Measurements from ENCODE around the gene WDR18.
"Not testable (repeated sequence)": the region's sequence is repeated elsewhere in the genome, so short reads cannot be mapped to it uniquely, and the experiment has no call there.

Gene WDR18

DNA sequence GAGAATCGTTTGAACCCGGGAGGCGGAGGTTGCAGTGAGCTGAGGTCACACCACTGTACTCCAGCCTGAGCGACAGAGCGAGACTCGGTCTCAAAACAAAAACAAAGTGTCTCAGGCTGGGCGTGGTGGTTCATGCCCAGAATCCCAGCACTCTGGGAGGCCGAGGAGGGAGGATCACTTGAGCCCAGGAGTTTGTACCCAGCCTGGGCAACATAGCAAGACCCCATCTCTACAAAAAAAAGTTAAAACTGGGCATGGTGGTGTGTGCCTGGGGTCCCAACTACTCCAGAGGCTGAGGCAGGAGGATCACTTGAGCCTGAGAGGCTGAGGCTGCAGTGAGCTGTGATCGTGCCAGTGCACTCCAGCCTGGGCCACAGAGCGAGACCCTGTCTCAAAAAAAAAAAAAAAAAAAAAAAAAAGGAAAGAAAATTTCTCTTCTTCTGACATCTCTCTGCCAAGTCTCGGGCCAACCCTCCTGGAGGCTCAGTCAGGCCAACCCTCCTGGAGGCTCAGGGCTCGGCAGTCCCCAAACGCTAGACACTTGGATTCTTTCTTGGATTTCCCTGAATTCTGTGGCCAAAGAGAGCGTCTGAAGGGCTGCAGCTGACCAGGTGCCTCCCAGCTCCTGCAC is 32.0 kb upstream of the WDR18 start:
- no peak for DNase-seq

DNA sequence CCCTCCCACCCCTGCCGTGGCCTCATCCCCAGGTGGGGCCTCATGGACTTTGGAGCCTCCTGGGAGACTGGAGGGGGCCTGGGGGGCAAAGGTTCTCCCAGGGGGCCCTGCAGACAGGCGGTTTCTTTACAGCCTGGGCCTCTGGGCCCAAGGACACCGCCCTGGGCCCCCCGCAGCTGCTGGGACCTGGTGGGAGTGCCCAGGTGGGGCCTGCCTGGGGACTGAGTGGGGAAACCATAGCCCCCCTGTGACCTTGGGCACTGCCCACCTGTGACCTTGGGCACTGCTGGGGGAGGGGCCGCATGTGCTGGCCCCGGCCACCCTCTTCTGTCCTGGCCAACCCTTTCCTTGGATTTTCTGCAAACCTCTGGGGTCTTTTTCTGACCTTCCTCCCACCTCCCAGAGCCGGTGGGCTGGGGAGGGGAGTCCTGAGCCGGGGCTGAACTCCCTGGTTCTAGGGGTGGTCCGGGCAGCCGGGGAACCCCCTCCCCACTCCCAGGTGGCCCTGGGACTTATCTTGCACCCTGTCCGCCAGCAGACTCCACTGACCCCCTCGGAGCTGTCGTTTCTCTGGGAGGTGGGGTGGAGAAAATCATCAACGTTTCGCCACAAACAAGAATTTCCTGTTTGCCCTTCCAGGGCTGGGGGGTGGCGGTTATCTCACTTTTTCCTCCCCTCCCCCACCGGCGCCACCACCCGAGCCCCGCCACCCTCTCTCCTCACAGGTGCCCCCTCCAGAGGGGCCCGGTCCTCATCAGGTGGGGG is 31.3 kb upstream of the WDR18 start:
- peak; percentile 22 for DNase-seq

DNA sequence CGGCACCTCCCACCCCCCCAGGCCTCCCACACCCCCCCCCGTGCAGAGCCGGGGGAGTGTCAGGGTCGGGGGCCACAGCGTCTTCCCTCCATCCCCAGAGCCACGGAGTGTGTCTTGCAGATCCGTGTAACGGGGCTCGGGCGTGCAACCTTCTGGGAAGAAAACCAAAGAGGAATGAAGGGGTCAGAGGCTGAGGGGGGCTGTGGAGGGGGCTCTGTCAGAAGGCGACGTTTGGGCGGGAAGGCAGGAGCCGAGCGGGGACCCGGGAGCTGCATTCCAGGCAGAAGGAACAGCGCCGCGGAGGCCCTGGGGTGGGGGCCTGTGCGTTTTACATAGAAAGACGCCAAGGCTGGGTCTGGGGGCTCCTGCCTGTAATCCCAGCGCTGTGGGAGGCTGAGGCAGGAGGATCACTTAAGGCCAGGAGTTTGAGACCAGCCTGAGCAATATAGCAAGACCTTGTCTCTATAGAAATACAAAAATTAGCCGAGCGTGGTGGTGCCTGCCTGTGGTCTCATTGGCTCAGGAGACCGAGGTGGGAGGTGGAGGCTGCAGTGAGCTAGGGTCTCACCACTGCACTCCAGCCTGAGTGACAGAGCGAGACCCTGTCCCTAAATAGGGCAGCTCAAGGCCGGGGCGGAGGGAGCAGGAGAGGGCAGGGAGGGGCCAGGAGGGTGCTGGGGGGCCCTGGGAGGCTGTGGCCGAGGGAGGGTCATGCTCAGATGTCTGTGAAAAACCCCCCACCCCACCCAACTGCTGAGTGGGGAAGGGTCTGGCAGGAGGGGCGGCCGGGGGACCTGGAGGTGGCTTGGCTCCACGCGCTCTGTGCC is 30.5 kb upstream of the WDR18 start:
- no peak for DNase-seq

DNA sequence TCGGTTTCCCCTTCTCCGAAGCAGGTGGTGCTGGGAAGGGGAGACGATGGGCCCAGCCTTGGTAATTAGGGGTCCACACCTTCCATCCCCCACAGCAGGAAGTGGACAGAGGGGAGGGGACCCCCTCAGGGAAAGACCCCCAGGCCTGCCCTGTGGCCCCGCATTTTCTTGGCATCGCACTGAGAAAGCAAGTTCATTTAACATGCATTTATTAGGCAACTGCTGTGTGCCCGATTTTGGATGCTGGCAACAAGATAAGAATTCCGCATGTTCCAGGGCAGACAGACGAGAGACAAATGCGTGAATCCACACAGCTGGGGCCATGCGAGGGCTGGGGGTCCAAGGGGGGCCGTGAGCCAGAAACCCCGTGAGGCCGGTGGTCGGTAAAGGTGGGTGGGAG is 29.9 kb upstream of the WDR18 start:
- DNase-seq: no peak

DNA sequence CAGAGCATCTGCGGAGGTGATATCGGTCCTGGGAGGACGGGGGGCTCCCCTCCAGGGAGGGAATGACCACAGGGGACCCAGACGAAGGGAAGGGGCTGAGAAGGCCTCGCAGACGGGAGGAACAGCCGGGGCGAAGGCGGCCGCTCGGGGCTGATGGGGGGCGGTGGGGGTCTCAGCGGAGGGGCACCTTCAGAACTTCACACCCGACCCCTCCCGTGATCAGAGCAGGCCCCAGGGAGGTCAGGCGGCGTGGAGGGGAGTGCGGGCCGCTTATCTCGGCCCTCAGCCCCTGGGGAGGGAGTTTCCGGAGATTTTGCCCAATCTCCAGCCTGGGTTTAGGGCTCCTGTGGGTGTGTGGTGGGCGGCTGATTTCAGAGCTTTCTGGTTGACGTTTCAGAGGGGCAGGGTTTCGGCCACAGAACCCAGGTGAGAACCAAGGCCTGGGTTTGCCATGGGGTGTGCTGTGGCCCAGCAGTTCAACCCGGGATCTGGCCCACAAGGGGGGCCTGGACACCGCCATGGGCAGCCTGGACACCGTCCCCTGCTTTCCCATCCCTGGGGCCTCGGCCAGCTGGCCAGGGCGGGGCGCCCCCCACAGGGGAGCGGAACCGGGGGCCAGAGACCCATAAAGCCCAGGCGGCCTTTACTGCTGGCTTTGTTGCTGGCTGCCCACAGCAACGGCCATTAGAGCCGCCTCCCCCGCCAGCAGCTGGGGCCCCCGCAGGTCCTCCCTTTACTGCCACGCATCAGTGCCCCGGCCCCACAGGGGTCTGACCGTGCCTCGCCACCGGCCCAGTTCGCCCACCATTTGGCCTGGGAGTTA is 29.3 kb upstream of the WDR18 start:
- DNase-seq: no peak

DNA sequence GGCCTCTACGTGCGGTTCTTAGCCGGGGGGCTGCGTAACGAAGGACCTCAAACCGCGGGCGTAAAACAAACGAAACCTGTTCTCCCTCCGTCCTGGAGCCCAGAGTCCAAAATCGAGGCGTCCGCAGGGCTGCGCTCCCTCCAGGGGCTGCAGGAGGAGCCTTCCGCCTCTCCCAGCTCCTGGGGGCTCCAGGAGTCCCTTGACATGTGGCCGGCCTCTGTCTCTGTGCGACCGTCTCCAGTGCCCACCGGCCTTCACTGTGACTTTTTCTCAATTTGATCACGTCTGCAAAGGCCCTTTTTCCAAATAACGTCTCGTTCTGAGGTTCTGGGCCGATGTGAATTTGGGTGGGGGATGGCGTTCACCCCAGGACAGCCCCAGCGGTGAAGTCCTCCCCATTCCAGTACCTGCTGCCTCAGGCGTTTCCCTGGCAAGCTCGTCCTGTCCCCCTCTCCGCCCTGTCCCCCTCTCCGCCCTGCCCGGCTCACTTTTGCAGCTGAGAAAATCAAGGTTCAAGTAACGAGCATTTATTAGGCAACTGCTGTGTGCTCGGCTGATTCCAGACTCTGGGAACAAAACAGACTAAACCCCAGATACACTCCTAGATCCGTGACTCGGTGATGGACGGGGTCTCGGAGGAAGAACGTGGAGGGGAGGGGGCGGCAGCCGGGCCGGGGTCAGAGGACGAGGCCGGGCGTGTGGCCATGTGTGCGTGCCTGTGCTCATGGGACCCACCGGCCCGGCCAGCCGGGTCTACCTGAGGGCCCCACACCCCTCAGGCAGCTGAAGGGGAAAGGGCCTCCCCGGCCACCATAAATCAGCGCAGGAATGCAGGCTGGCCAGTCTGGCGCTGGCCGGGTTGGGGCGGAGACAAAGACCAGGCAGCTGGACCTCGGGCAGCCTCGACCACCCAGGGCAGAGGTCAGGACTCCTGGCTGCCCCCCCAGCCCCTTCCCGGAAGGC is 28.1 kb upstream of the WDR18 start:
- DNase-seq: no peak

DNA sequence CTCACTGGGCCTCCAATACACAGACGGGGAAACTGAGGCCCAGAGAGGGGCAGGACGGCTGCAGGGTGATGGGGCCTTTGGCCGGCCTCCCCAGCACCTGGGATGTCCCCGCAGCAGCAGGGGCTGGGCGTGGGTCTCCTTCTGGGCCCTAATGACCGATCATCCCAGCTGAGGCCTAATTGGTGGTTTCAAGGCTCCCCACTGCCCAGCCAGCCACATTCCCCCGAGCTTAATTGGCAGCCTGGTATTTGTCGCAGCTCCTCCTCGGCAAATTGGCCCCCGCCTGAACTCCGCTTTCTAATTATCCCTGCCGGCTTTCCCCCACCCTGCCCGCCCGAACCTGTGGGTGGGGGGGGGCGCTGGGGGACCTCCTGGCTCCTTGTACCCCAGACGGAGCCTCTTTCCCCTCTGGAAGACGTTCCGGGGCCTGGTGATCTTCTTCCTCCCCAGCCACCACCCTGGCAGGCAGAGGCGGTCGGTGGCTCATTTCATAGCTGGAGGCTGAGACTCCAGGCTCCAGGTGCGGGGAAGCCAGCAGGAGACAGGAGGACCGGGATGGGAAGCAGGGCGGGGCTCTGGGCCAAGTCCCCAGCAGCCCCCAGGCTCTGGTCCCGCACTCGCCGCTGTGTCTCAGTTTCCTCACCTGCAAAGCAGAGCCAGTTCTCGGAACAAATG is 27.2 kb upstream of the WDR18 start:
- DNase-seq: no peak

DNA sequence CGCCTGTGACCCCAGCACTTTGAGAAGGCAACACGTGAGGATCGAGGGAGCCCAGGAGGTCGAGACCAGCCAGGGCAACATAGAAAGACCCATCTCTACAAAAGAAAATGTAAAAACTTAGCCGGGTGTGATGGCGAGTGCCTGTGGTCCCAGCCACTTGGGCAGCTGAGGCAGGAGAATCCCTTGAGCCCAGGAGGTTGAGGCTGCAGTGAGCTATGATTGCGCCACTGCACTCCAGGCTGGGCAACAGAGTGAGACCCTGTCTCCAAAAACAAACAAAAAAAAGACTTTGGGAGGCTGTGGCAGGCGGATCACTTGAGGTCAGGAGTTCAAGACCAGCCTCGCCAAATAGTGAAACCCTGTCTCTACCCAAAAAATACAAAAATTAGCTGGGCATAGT is 26.6 kb upstream of the WDR18 start:
- DNase-seq: not testable (repeated sequence)

DNA sequence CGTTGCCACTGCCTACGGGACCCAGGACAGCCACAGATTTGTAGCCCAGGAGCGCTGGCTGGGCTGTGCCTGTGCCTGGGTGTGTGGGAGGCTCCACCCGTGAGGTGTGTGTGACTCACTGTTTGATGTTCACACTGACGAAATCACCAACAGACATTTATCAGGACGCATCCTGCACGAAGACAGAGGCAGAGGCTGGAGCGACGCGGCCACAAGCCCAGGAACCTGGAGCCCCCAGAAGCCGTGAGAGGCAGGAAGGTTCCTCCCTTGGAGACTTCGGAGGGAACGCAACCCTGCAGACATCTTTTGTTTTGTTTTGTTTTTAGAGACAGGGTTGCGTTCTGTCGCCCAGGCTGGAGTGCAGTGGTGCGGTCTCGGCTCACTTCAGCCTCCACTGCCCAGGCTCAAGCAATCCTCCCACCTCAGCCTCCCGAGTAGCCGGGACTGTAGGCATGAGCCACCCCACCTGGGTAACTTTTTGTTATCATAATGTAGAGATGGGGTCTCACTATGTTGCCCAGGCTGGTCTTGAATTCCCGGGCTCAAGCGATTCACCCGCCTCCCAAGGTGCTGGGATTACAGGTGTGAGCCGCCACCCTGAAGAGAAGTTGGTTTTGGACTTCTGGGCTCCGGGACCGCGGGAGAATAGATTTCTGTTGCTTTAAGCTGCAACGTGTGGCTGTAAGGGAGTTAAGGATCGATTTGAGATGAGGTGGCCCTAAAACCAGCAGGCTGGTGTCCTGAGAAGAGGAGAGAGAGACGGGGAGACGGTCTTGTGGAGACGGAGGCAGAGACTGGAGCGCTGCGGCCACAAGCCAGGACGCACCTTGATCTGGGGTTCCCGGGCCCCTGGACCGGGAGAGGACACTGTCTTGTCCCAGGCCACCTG is 24.9 kb upstream of the WDR18 start:
- peak; percentile 25 for DNase-seq

DNA sequence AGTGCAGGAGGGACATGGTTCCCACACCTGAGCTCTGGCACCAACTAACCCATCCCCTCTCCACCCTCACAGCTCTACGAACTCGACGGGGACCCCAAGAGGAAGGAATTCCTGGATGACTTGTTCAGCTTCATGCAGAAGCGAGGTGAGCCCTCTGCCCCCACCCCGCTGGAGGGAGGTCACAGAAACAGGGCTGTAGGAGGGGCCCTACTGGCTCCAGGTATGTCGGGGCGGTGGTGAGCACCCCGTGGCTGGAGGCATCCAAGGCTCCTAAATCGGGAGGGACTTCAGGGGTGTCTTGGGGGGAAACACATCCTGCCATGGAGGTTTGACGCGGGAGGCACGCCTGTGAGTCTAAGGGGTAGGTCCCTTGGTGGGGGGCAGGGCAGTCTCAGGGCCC is 24.1 kb upstream of the WDR18 start:
- no peak for DNase-seq

DNA sequence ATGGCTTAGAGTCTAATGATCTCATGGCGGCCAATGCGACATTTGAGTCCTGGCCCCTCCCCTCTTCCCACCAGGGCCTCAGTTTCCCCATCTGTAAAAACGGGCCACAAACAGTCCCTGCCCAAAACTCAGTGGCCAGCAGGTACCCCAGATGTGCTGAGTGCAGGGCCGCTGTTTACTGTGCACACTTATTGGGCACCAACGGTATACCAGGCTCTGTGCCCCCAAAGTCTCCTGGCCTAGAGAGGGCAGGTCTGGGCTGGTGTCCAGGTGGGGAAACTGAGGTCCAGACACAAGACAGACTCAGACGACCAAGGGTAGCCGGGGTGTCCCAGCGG is 23.6 kb upstream of the WDR18 start:
- no peak for DNase-seq

DNA sequence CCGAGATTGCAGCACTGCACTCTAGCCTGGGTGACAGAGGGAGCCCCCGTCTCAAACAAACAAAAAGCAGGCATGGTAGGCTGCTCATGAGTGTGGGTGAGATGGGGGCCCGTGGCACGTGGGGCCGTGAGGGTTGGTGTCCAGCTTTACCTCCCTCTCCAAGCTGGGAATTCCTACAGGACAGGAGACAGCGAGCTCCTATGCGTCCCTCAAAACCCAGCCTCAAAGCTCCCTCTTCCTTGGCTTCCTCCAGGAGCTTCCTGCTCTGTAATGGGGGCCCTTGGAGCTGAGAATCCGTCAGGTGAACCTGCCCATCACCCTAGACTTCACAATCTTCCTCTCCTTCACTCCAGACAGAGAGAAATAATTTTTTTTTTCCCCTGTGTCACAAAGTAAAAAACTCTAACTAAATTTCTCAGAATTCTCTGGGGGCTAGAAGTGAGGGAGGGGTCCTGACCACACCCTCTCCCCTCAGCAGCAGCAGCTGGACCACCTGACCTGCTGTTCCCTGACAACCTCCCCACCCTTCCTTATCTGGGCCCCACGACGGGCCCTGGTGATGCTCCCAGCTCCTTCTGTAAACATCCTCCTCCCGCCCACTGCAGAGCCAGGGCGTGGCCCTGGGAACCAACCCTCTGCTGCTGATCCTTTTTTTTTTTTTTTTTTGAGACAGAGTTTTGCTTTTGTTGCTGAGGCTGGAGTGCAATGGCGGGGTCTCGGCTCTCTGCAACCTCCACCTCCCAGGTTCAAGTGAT is 22.1 kb upstream of the WDR18 start:
- DNase-seq: no peak

DNA sequence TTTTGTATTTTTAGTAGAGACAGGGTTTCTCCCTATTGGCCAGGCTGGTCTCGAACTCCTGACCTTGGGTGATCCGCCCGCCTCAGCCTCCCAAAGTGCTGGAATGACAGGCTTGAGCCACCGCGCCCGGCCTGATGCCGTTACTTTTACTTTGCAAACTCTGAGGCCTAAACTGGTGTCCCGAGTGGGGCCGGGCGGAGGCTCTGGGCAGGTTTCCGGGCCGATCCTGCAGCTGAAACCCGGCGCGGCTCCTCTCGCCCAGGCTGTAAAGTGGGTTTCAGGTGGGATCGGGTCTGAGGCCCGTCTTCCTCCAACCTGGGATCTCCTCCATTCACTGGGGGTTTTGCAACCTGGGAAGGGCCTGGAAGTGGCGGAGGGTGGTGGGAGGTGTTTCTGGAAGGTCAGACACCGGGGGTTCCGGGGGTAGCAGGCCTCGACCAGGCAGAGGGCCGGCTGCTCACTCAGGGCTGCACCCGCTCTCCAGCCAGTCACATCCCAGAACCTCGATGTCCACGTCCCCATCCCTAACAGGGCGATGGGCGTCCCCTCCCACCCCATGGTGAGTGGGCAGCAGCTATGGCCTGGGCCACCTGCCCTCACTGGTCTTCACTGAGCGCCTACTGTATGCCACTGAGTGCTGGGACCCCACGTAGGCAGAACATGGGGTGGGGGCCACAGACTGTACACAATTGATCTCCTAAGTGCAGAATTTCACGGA is 21.3 kb upstream of the WDR18 start:
- no peak for DNase-seq

DNA sequence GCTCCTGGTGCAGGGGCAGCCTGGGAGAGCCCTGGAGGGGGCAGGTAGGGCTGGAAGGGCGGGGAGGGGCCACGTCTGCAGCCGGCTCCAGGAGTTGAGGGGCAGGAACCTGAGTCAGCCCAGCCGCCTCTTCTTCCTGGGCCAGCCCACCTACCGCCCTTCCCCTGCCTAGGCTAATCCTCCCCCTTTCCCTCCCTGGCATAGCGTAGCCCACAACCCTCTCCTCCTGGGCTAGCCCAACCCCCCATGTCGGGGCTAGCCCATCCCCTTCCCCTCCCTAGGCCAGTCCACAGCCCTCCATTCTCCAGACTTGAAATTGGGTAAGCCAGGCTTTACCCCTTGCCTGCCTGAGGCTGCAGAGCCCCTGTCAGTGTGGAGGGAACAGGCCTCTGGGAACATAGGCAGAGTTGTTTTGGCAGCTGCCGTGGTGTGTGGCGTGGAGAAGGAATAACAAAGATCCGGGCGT is 20.6 kb upstream of the WDR18 start:
- DNase-seq: no peak

DNA sequence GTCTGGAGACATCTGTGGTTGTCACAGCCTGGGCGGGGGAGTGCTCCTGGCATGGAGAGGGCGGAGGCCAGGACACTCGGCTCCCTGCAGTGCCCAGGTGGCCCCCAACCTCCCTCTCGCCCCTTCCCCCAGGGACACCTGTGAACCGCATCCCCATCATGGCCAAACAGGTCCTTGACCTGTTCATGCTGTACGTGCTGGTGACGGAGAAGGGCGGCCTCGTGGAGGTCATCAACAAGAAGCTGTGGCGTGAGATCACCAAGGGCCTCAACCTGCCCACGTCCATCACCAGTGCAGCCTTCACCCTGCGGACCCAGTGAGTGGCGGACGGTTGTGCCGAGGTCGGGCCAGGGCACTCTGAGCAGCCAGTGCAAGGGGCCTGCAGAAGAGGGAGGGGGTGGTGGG is 20.0 kb upstream of the WDR18 start:
- DNase-seq: no peak

DNA sequence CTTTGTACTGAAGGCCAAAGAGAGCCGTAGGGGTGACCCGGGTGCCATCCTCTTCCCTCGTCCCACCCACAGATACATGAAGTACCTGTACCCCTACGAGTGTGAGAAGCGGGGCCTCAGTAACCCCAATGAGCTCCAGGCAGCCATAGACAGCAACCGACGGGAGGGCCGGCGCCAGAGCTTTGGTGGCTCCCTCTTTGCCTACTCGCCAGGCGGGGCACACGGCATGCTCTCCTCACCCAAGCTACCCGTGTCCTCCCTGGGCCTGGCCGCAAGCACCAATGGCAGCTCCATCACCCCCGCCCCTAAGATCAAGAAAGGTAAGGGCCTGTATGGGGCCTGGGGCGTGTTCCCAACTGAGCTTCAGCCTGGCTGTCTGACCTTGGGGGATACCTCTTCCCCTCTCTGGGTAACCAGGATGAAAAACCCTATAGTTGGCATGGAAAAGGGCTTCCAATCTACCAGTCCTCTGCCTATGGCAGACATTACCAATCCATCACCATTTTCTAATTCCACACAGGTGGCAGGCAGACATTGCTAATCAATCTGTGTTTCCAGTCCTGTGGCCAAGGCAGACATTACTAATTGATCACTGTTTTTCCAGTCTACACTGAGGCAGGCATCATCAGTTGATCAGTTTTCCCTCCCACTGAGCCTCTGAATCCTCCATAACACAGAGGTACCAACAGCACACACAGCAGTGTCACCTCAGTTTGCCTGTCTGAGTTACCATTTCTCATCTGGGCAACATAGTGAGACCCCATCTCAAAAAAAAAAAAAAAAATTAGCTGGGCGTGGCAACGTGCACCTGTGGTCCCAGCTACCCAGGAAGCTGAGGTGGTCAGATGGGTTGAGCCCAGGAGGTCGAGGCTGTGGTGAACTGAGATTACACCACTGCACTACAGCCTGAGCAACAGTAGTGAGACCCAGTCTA is 19.1 kb upstream of the WDR18 start:
- peak; percentile 63 for DNase-seq

DNA sequence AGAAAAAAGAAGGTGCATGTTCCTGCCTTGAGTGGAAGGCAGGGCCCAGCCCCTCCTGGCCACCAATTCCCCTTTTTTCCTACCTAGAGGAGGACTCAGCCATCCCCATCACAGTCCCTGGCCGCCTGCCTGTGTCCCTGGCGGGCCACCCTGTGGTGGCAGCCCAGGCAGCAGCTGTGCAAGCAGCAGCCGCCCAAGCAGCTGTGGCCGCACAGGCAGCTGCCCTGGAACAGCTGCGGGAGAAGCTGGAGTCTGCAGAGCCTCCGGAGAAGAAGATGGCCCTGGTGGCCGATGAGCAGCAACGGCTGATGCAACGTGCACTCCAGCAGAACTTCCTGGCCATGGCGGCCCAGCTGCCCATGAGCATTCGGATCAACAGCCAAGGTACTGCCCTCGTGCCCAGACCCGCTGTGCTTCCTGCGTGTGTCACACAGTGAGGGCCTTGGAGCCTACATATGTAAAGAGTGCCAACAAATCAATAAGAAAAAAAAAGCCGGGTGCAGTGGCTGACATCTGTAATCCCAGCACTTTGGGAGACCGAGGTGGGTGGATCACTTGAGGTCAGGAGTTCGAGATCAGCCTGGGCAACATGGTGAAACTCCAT is 17.6 kb upstream of the WDR18 start:
- peak; percentile 49 for DNase-seq
